ENCODE measurements around the gene ZNF497.
A peak's percentile ranks its signal among the peaks of the same experiment; 100 is the strongest.

ZNF497 gene

DNA sequence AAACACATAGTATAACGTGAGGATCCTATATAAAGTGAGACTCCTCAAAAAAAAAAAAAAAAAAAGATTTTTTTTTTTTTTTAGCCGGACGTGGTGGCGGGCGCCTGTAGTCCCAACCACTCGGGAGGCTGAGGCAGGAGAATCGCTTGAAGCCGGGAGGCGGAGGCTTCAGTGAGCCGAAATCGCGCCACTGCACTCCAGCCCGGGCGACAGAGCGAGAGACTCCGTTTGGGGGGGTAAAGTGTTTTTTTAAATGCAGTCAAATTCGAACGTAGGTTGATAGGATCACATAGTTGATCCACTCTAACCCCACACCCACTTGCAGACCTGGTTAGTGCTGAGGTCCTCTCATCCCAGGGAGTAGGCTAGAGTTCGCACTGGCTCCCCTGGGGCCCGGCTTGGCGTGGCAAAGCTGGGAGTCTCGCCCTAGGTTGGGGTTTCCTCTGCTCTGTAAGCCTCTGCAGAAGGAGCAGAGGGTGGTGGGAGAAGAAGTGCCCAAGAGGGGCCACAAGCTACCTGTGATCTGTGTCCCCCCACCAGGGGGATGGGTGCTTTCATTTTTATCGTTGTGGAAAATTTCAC, 39.4 kb upstream of the ZNF497 start:
- peak overlapping the region; percentile 63 for H3K4me3 ChIP-seq (replicated peaks; ENCODE audit: low read depth, low read length)
- DNase-seq (ENCODE audit: low read depth) = no peak
- TF ChIP-seq CTCF (IDR thresholded peaks at IDR 0.05; ENCODE audit: low read length, missing control alignments) = no peak

- TF ChIP-seq CTCF (IDR thresholded peaks at IDR 0.05; ENCODE audit: low read length, missing control alignments) = no peak
- peak; percentile 100 for DNase-seq (ENCODE audit: low read depth)
- peak overlapping the region; percentile 63 for H3K4me3 ChIP-seq (replicated peaks; ENCODE audit: low read depth, low read length)
Observed at GRCh38 chr19:58400916-58401839, 38.6 kb upstream of the ZNF497 start.

GRCh38 chr19:58400316-58400915, 37.9 kb upstream of the ZNF497 start:
- DNase-seq (ENCODE audit: low read depth) = no peak

DNA sequence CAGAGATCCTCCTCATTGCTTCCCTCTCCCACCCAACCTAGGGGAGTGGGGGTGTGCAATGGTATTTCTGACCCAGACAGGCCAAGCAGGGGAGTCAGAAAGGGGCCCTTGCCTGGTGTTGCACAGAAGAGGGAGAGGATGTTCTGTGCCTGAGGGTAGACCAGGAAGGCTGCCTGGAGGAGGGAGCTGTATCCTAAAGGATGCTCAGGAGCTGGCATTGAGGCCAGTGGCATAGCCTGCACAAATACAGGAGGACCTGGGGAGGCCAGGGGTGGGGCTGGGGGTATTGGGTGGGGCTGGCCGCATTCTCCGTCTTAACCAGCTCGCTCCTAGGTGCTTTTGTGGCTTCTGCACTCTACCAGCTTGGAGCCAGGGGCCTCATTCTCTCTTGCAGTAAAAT, 37.4 kb upstream of the ZNF497 start:
- no peak for DNase-seq (ENCODE audit: low read depth)
- H3K4me3 ChIP-seq (replicated peaks; ENCODE audit: low read depth, low read length) = no peak overlapping the region
- TF ChIP-seq CTCF (IDR thresholded peaks at IDR 0.05; ENCODE audit: low read length, missing control alignments) = no peak

More at GRCh38 chr19:58400316-58400915, 37.9 kb upstream of the ZNF497 start:
- no peak for TF ChIP-seq CTCF (IDR thresholded peaks at IDR 0.05; ENCODE audit: low read length, missing control alignments)
- peak overlapping the region; percentile 63 for H3K4me3 ChIP-seq (replicated peaks; ENCODE audit: low read depth, low read length)

DNA sequence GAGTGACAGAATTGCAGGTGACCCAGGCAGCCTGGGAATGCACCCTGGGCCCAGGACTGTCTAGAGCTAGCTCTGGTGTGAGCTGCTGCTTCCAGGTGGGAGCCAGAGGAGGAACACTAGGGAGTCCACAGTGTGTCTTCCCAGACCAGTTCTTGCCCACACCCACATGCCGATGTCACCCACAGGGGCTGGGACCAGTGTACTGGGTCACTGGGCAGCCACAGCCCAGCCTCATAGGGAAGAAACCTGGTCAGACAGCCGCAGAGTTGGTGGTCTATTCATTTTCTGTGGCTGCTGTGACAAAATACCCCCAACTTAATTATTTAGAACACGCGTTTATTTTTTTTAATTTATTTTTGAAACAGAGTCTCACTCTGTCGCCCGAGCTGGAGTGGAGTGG, 36.0 kb upstream of the ZNF497 start:
- no peak for TF ChIP-seq CTCF (IDR thresholded peaks at IDR 0.05; ENCODE audit: low read length, missing control alignments)
- H3K4me3 ChIP-seq (replicated peaks; ENCODE audit: low read depth, low read length) = no peak overlapping the region
- no peak for DNase-seq (ENCODE audit: low read depth)

- TF ChIP-seq CTCF (IDR thresholded peaks at IDR 0.05; ENCODE audit: low read length, missing control alignments) = no peak
- H3K4me3 ChIP-seq (replicated peaks; ENCODE audit: low read depth, low read length) = no peak overlapping the region
- DNase-seq (ENCODE audit: low read depth) = no peak
Observed at GRCh38 chr19:58398087-58398486, 35.5 kb upstream of the ZNF497 start.

All from fibroblast of pulmonary artery (primary cell).